GM18526 (cell line): ENCODE data around the gene TSPAN18.

ENCODE experiments used
- POLR2A ChIP-seq: IDR thresholded peaks from 3 replicates; pipeline ENCODE4 v1.6.1; 2011; ENCODE audit not compliant: insufficient read length; ENCODE audit errors: extremely low read depth

TSPAN18 gene

DNA sequence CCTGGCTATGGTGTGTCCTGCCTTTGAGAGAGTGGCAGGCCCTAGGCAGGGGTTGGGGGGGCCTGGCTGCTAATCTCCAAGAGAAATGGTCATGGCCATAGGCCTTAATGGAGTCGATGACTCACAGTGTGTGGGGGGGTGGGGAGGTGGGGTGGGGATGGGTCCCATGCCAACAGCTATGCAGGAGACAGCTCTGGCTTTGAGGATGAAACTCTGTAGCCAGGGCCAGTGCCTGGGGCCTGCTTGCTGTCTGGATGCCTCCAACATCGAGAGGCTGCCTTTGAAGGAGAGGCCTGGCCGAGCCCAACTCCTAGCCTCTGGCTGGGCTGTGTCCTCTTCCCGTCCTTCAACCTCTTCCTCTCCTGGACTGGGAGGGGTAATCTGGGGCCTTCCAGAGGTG is 23.9 kb upstream of the TSPAN18 start:
- TF ChIP-seq POLR2A = no peak

DNA sequence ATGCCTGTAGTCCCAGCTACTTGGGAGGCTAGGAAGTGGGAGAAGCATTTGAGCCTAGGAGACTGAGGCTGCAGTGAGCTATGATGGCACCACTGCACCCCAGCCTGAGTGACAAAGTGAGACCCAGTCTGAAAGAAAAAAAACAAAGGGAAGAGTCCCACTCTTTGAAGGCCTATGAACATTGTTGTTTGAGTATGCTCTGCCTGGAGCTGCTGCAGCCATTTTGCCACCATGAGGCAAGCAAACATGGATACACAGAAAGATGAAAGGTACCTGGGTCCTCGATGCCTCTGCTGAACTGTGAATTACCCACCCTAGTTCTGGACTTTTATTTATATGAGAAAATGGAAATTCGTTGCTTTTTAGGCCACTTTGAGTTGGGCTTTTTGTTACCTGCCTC is 19.7 kb upstream of the TSPAN18 start:
- no peak for TF ChIP-seq POLR2A

DNA sequence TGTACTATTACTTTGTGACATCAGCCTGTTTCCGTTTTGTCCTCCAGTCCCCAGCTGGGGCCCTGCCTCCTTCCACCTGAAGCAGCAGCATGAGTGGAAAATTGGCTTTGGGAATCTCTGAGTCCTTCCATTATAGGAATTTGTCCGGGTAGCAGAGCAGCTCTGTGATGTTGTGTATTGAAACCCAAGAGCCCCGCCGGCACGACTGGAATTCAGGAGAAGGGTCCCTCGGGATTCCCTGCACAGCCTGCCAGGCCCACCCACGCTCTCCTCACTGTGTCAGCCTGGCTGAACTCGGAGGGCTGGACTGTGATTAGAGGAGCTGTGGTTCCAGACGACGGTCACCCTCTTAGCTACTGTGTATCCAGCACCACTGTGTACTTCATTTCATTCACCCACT is 18.8 kb upstream of the TSPAN18 start:
- TF ChIP-seq POLR2A = no peak

DNA sequence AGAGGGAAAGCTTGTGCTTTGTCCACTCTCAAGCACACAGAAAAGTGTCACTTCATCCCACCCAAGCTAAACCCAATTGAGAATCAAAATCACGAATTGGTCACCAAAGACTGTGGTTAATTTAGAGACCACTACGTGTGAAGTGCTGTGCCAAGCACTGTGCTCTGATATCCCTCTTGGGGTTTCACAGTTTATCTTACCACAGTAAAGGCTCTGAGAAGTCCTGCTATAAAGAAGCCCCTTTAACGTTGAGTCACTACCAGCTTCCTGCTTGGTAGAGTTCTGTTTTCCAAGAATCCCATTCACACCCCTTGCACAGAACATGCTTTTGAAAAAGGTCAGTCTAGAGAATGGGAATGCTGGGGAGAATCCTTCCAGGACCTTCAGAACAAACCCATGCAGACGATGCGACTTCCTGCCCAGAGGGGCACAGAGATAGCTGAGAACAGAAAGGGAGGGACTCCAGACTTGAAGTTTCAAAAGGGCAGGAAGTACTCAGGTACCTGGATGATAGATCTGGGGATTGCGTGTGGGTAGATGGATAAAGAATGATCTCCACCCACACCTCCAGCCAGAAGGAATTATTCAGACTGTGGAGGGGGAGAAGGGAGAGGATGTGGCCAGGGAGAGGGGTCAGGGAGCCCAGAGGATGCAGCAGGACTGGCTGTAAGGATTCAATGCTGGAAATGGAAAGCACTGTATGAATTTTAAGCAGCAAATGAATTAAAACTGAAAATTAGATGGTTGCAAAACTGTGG is 18.1 kb upstream of the TSPAN18 start:
- no peak for TF ChIP-seq POLR2A

DNA sequence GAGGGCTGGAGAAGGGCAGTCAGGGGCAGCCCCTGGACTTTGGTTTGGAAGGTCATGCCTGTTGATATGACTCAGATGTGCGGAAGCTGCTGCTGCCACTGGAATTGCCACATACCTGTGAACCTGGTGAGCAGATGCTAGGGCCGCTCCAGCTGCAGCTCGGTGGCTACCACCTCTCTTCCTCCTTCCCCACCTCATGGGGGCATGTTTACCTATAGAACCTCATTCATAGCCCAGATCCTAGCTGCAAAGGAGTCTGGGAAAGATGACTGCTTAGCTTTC is 17.5 kb upstream of the TSPAN18 start:
- TF ChIP-seq POLR2A = no peak

DNA sequence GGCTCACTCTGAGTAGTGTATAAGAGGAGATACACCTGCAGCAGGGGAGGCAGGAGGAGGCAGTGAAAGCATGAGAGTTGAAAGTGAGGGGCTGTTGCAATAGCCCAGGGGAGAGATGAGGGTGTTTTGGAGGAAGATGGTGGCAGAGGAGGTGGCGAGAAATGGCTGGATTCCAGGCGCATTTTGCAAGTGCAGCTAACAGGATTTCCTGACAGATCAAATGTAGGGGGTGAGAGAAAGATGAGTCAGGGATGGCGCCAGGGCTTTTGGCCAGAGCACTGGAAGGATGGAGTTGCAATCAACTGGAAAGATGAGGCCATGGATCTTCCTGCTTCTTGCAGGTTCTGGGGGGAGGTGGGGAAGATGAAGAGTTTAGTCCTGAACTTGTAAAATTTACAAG is 16.8 kb upstream of the TSPAN18 start:
- TF ChIP-seq POLR2A = no peak

DNA sequence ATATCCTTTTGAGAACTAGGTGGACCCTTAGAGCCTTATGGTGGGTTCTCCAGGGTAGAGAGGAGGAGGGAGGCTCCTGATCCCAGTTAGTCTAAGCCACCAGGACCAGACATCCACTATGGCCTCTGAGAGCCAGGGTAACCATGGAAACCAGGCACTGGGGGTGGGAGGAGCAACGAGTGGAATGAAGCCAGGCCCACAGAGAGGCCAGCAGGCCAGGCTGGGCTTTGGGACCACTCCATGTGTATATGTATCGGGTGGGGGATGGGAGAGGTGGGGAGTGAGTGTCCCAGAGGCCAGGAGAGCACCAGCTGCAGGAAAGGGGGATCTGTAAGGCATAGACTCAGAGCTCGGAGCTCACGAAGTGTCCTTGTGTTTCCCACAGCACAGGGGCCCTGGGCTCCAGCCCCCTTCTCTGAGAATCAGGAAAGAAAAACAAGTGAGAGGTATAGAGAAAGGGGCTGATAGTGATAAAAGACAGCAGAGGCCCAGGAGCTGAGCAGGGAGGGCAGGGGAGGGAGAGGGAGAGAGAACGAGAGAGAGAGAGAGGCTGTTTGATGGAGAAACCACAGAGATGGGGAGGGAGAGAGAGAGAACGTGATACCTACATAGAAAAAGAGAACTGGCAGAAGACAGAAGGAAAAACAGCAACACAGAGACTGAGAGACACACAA is 15.5 kb upstream of the TSPAN18 start:
- TF ChIP-seq POLR2A = no peak

DNA sequence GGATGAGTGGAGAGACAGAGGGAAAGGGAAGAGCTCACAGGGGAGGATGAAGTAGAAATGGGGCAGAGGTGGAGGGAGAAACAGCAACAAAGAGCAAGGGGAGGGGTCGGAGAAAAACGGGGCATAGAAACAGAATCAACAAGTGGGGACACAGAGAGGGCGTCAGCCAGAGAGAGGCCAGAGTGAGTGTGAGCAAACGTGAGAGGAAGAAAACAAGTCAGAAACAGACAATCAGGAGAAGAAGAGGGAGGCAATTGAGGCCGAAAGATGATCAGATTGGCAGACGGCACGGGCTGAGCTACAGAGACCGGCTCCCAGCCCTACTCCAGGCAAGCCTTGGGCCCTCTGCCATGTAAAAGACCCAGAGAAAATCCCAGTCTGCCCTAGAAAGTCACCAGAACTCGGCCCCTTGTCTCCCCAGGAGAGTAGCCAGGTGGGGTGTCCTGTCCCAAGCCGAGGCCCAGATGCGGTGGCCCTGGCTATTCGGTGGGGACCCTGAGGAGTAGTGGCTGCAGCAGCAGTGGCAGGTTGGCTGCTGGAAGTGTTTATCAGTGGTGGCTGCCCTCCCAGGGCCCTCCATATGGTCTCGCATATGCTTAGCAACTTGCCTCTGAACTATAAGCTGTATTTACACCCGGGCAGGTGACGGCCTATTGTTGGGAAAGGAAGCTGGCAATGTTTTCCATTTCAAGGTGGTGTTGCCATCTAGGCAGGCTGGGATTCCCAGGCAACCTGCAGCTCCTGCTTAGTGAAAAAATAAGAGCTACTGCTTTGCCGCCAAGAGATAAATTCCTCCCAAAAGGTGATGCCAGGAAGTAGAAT is 14.8 kb upstream of the TSPAN18 start:
- TF ChIP-seq POLR2A = no peak

DNA sequence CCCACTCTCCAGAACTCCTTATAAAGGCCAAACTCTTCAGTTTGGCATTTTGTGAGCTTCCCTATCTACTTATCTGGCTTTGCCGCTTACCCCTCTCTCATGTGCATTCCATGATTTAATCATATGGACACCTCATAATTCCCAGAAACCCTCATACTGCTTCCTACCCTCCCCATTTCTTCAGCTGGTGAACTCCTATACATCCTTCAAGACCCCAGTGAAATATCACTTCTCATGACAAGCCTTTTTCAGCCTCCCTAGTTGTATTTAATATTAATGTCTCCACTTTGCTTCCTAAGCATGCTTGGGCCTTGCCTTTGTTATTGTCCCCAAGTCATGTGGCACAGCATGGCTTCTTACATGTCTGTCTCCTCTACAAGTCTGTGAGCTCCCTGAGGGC is 13.7 kb upstream of the TSPAN18 start:
- no peak for TF ChIP-seq POLR2A

DNA sequence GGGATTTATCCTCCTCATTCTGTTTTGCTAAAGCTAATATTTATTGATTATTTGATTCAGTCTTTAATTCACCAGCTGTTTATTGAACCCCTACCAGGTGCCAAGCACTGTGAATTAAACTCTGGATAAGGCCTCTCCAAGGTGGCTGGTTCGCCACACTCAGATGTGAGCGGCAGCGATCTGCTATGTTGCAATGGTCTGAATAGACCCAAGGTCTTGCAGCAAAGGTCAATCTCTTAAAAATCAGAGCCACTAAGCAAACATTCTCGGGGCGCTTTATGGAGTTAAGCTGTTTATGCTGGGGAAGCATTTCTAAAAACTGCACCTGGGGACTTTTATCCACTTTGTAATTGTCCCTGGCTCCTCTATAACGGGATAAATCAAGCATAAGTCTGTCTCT is 10.5 kb upstream of the TSPAN18 start:
- no peak for TF ChIP-seq POLR2A

DNA sequence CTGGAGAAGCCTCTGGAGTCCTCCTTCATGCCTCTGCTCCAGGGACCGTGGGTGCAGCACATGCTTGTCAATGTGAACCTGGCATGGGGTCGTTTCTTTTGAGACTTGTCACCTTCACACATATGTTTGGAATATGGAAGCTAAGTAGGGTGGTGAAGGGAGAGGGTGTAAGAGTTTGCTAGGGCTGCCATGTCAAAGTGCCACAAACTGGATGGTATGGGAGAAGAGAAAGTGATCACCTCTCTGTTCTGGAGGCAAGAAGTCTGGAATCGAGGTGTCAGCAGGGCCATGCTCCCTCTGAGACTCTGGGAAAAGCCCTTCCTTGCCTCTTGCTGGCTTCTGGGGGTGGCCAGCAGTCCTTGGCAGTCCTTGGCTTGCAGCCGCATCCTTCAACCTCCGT is 8.7 kb upstream of the TSPAN18 start:
- TF ChIP-seq POLR2A = no peak

DNA sequence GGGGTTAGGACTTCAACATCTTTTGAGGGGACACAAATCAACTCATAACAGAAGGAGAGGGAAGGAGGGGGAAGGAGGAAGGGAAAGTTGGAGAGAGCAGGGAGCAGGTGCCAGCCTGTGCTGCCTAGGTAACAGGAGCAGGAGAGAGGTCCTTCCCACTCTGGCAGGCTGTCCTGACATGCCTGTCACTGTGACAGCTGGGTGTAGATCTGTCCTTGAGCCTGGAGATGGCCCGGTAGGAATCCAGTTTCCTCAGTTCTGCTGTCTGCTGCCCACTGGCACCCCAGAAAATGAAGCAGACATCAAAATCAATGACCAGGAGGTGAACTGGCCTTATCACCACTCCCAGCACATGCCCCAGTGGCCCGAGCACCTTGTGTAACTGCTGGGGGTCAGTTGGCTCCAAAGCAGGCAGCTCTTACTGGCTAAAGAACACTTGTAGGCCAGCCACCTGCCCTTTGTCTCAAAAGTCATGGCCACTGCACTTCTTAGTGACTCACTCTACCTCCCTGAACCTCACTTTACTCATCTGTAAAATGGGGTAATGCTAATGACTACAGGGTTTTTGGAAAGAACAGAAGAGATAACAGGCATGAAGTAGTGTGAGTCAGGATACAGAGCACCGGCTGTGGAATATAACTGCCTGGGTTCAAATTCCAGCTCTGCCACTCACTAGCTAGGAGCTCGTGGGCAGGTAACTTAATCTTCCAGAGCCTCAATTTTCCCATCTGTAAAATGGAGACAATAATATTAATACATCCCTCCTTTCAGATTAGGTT is 8.0 kb upstream of the TSPAN18 start:
- TF ChIP-seq POLR2A = no peak

DNA sequence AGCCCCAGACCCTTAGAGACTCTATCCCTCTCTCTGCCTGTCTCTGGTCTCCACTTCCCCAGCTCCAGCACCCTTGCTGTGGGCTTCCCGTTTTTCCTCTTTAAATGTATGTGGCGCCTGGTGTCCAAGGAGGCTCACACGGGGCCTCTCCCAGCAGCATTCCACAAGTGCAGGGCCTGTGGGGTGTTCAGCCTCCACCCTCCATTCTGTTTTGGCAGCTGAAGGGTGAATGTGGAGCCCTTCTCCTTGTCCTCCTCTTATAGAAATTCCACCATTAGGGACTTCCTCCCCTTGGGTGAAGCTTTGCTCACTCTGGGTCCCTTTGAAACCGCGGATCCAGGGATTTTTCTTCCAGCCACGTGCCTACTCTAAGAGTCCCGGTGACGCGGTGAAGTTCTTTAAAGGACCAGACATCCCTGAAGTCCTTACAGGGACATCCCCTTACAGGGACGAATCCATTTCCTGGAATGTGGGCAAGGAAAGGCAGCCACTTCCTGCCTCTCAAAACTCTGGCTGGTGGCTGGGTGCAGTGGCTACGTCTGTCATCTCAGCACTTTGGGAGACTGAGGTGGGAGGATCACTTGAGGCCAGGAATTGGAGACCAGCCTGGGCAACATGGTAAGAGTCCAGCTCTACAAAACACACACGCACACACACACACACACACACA is 1.6 kb upstream of the TSPAN18 start:
- no peak for TF ChIP-seq POLR2A

DNA sequence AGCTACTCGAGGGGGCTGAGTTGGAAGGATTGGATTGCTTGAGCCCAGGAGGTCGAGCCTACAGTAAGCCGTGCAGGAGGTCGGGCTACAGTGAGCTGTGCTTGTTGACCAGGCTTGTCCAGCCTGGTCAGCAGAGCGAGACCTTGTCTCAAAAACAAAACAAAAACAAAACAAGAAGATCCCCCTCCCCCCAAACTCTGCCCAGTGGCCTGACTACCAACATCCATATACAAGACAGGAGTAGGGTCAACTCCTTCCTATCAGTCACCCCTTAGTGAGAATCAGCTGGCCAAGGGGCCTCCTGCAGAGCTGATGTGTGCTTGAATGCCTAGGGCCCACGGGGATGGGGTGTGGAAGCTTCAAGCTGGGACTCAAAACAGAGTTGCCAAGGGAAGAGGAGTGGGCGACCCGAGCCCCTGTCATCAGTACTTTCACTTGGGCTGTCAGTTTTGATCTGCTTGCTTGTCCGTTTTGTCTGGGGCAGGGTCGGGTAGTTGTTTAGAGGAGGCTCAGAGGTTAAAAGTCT is 942 bp upstream of the TSPAN18 start:
- no peak for TF ChIP-seq POLR2A

DNA sequence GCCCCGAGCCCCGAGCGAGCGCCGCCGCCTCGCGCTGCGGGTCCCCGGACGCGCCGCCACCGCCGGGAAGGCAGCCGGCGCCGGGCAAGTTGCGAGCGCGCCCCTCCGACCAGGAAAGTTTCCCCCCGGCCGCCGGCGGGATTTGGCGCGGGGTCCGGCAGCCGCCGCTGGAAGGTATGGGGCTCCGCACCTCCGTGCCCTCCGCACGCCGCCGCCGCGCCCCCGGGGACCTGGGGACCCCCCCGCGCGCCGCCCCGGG is 281 bp downstream of the TSPAN18 start:
- no peak for TF ChIP-seq POLR2A
